HepG2 (cell line): ENCODE data around the gene CACNA1D. TPM values are rescaled to one million over a fixed set of nuclear protein-coding genes. Genes with fewer than 3 reads are reported as not detected.

Experiments
- ATAC-seq: fragments of 200-7000 bp; cut with Tn5 transposase; 3 replicates; pipeline ENCODE4 v1.9.1; 2020; ENCODE audit warnings: mild to moderate bottlenecking, moderate library complexity
- BruUV-seq: library from RNA; stranded (reverse); fragments of 400-500 nt; replicated peaks from 2 replicates; lab custom pipeline; 2021; lab: Mats Ljungman, UMichigan
- CTCF ChIA-PET: fragments of 300-600 bp; formaldehyde crosslinking; extraction: SDS; loops from one replicate; lab custom pipeline; 2021; ENCODE audit warnings: low total read pairs, inconsistent platforms, low intra/inter-chr PET ratio; lab: Yijun Ruan, JAX
- POLR2A ChIA-PET: fragments of 350-600 bp; sonication (Branson Sonifier 250); formaldehyde crosslinking; loops from one replicate; lab custom pipeline; 2020; ENCODE audit warnings: antibody characterized with exemption, inconsistent platforms; lab: Yijun Ruan, JAX
- DNase-seq: peaks from one replicate; pipeline ENCODE4 v3.0.0-alpha.2; 2015; ENCODE audit warnings: low spot score
- FAIRE-seq: peaks from 3 replicates; lab custom pipeline; 2011; peaks lifted over from hg19 to GRCh38; lab: Jason Lieb, UNC
- H2AFZ ChIP-seq: one replicate; pipeline ENCODE4 v1.6.1; 2011; ENCODE audit warnings: low read length, inconsistent platforms
- H3K27ac ChIP-seq: fragments of 300-600 bp; 3 replicates; pipeline ENCODE4 v1.8.0; 2011; ENCODE audit warnings: mixed run types, mild to moderate bottlenecking, mixed read lengths, low read length, inconsistent platforms; ENCODE audit not compliant: insufficient read depth; ENCODE audit errors: extremely low read length
- H3K27me3 ChIP-seq, 2 experiments: fragments of 200-600 bp in 1 of 2; 2 replicates in 1 of 2; 3 replicates in 1 of 2; pipeline versions ENCODE4 v1.6.0 to v1.8.0; 2011; ENCODE audit warnings: low read length in 2 of 2, mild to moderate bottlenecking in 2 of 2, moderate library complexity in 2 of 2, inconsistent platforms in 1 of 2; ENCODE audit not compliant: insufficient read depth in 2 of 2, control insufficient read depth in 1 of 2
- H3K36me3 ChIP-seq, 2 experiments: fragments of 200-600 bp in 1 of 2; replicated peaks in 1 of 2; 2 replicates in 1 of 2; 3 replicates in 1 of 2; pipeline versions ENCODE4 v1.5.1 to v1.8.0; 2011; ENCODE audit warnings: low read length in 2 of 2, inconsistent platforms in 1 of 2; ENCODE audit not compliant: insufficient read depth in 2 of 2, control insufficient read depth in 1 of 2
- H3K4me1 ChIP-seq: 2 replicates; pipeline ENCODE4 v1.5.1; 2012; ENCODE audit warnings: low read length, inconsistent platforms; ENCODE audit not compliant: insufficient read depth
- H3K4me2 ChIP-seq: 2 replicates; pipeline ENCODE4 v1.6.0; 2011; ENCODE audit warnings: low read depth, low read length, inconsistent platforms
- H3K4me3 ChIP-seq, 3 experiments: fragments of 200-600 bp in 1 of 3; sonication (generic), shearing (Covaris generic) in 1 of 3; replicated peaks in 1 of 3; 2 replicates each; pipeline ENCODE4 v1.5.1; 2011 to 2016; ENCODE audit warnings: low read length in 3 of 3, inconsistent platforms in 2 of 3, low read depth in 2 of 3, mild to moderate bottlenecking in 2 of 3, control low read depth in 1 of 3, mixed read lengths in 1 of 3; ENCODE audit not compliant: insufficient read depth in 1 of 3
- H3K79me2 ChIP-seq: one replicate; pipeline ENCODE4 v1.6.1; 2011; ENCODE audit warnings: low read length, inconsistent platforms; ENCODE audit not compliant: insufficient read depth
- H3K9ac ChIP-seq: 2 replicates; pipeline ENCODE4 v1.6.0; 2011; ENCODE audit warnings: mild to moderate bottlenecking, low read depth, low read length, inconsistent platforms; ENCODE audit not compliant: insufficient read depth
- H3K9me3 ChIP-seq: 2 replicates; pipeline ENCODE4 v1.5.1; 2012; ENCODE audit warnings: mild to moderate bottlenecking, low read length
- H4K20me1 ChIP-seq: 2 replicates; pipeline ENCODE4 v1.6.0; 2011; ENCODE audit warnings: inconsistent platforms, mild to moderate bottlenecking, low read length, moderate library complexity; ENCODE audit not compliant: insufficient read depth
- DNMT1 ChIP-seq: sonication (generic); formaldehyde crosslinking; IDR thresholded peaks from 2 replicates; pipeline ENCODE4 v1.5.1; 2020; ENCODE audit warnings: mild to moderate bottlenecking, missing genetic modification reagents
- GZF1 ChIP-seq: sonication (generic); formaldehyde crosslinking; IDR thresholded peaks from 2 replicates; pipeline ENCODE4 v1.5.1; 2020; ENCODE audit warnings: mild to moderate bottlenecking, missing genetic modification reagents
- SNRNP70 ChIP-seq: fragments of 200-400 bp; formaldehyde crosslinking; IDR thresholded peaks from 2 replicates; pipeline ENCODE4 v1.6.1; 2017; ENCODE audit warnings: mild to moderate bottlenecking, low read depth, low read length, moderate library complexity
- TERF1 ChIP-seq: sonication (generic); formaldehyde crosslinking; IDR thresholded peaks from 2 replicates; pipeline ENCODE4 v1.8.0; 2022; ENCODE audit warnings: mild to moderate bottlenecking, missing genetic modification reagents, moderate library complexity
- THAP8 ChIP-seq: sonication (generic); formaldehyde crosslinking; IDR thresholded peaks from 2 replicates; pipeline ENCODE4 v1.5.1; 2020; ENCODE audit warnings: missing genetic modification reagents, mild to moderate bottlenecking, borderline replicate concordance
- YEATS2 ChIP-seq: sonication (generic); formaldehyde crosslinking; IDR thresholded peaks from 2 replicates; pipeline ENCODE4 v1.4.0; 2020; ENCODE audit warnings: missing genetic modification reagents, borderline replicate concordance
- ZBTB42 ChIP-seq: sonication (generic); formaldehyde crosslinking; IDR thresholded peaks from 2 replicates; pipeline ENCODE4 v1.5.0; 2020; ENCODE audit warnings: mild to moderate bottlenecking, missing genetic modification reagents
- ZFY ChIP-seq: sonication (generic); formaldehyde crosslinking; IDR thresholded peaks from 2 replicates; pipeline ENCODE4 v1.4.0; 2020; ENCODE audit warnings: missing genetic modification reagents
- ZNF260 ChIP-seq: sonication (generic); formaldehyde crosslinking; IDR thresholded peaks from 2 replicates; pipeline ENCODE4 v1.4.0; 2020; ENCODE audit warnings: missing genetic modification reagents, low read depth, mild to moderate bottlenecking, borderline replicate concordance
- ZNF350 ChIP-seq: sonication (generic); formaldehyde crosslinking; IDR thresholded peaks from 2 replicates; pipeline ENCODE4 v1.4.0; 2020; ENCODE audit warnings: mild to moderate bottlenecking, low read depth, missing genetic modification reagents, borderline replicate concordance
- ZNF556 ChIP-seq: sonication (generic); formaldehyde crosslinking; IDR thresholded peaks from 2 replicates; pipeline ENCODE4 v1.4.0; 2020; ENCODE audit warnings: mild to moderate bottlenecking, missing genetic modification reagents, borderline replicate concordance
- ZNF605 ChIP-seq: sonication (generic); formaldehyde crosslinking; IDR thresholded peaks from 2 replicates; pipeline ENCODE4 v1.8.0; 2022; ENCODE audit warnings: mild to moderate bottlenecking, missing genetic modification reagents
- ZNF609 ChIP-seq: sonication (generic); formaldehyde crosslinking; IDR thresholded peaks from 2 replicates; pipeline ENCODE4 v1.4.0; 2020; ENCODE audit warnings: mild to moderate bottlenecking, missing genetic modification reagents, borderline replicate concordance
- ZNF660 ChIP-seq: sonication (generic); formaldehyde crosslinking; IDR thresholded peaks from 2 replicates; pipeline ENCODE4 v1.5.1; 2020; ENCODE audit warnings: mild to moderate bottlenecking, low read depth, missing genetic modification reagents, borderline replicate concordance
- WGBS: methylation state at CpG from one replicate; pipeline ENCODE4 v1.1.6; 2017; ENCODE audit warnings: low lambda C conversion rate; 5-methylcytosine and 5-hydroxymethylcytosine counted together
- in situ Hi-C: cut with HindIII; loops from 2 replicates; pipeline ENCODE4 v1.10.0; 2017; ENCODE audit warnings: low pct_unique_long_range_greater_than_20kb; ENCODE audit not compliant: extremely low pct_ligation_motif_present
- intact Hi-C: fragments of 100-400 bp; cut with micrococcal nuclease; formaldehyde crosslinking; loops from one replicate; pipeline ENCODE4 v1.10.0; 2022; ENCODE audit not compliant: unreplicated experiment
- polyA plus RNA-seq, 8 experiments: library from polyadenylated mRNA; depleted of rRNA in 3 of 8; stranded (reverse) in 7 of 8; unstranded in 1 of 8; fragments of >200 nt; fragmentation: Illumina TruSeq in 4 of 8; extraction: Trizol in 4 of 8; gene quantifications; 2 replicates each; pipeline versions ENCODE4 v1.2.1 to v1.2.3, GENCODE V29; 2011 to 2016; ENCODE audit warnings: low read depth in 4 of 8, missing spikeins in 1 of 8, mixed read lengths in 1 of 8; ENCODE audit not compliant: insufficient read depth in 1 of 8
- total RNA-seq, 5 experiments: library from RNA; depleted of rRNA; stranded (reverse); fragments of >200 nt; fragmentation: Illumina TruSeq; extraction: Trizol; gene quantifications; 2 replicates each; pipeline ENCODE4 v1.2.3, GENCODE V29; 2016; ENCODE audit warnings: low read depth in 1 of 5

The CACNA1D gene
- total and polyA plus RNA-seq, 2 of the 13 experiments (the other 11 are each of a cell fraction or from before 2014, with no cell fraction given): 0.26 to 0.38 TPM

- no peak for TF ChIP-seq ZNF609
- TF ChIP-seq ZNF605 (CRISPR knock-in tag): no peak
- no peak for TF ChIP-seq SNRNP70
- TF ChIP-seq THAP8: no peak
Measured at GRCh38 chr3:53680028-53680427, 185.6 kb downstream of the CACNA1D start (continued).

- no peak for FAIRE-seq
- 4% methylated on average over 3 of the region's 3 CpGs for WGBS
- no TSS peak for BruUV-seq
- TF ChIP-seq ZNF350 (CRISPR knock-in tag): no peak
- no peak for TF ChIP-seq ZFY (CRISPR knock-in tag)
- no peak for TF ChIP-seq ZNF556 (CRISPR knock-in tag)
- no peak for TF ChIP-seq ZBTB42
- no peak for TF ChIP-seq ZNF260 (CRISPR knock-in tag)
- TF ChIP-seq ZNF660: no peak
- TF ChIP-seq YEATS2 (CRISPR knock-in tag): no peak
- no peak for TF ChIP-seq GZF1 (CRISPR knock-in tag)
- no peak for TF ChIP-seq DNMT1 (CRISPR knock-in tag)
- no peak for TF ChIP-seq TERF1 (CRISPR knock-in tag)
- peak; percentile 80 for ATAC-seq
- CTCF ChIA-PET: no interaction called here
- POLR2A ChIA-PET: no interaction called here
- Histone ChIP-seq H3K4me1 (peaks cover 10% of the 10 kb centered on the region), H3K4me3 (no peak overlapping the region), H4K20me1 (no peaks in the 10 kb centered on the region), H3K27ac (no peak overlapping the region), H3K9me3 (no peaks in the 10 kb centered on the region), H2AFZ (no peak overlapping the region), H3K9ac (no peak overlapping the region), H3K36me3 (no peaks in the 10 kb centered on the region), H3K79me2 (no peaks in the 10 kb centered on the region), H3K4me2 (no peak overlapping the region), H3K27me3 (no peaks in the 10 kb centered on the region; a peak in 1 of 5 replicates)
- intact Hi-C loops: no loop called here
- DNase-seq: no peak
- in situ Hi-C loops: no loop called here
Measured at GRCh38 chr3:53682807-53683206, 188.4 kb downstream of the CACNA1D start.
